HUES64 (cell line): Measurements from ENCODE around the gene EPO.
"Not testable (repeated sequence)": the region's sequence is repeated elsewhere in the genome, so short reads cannot be mapped to it uniquely, and the experiment has no call there.

ENCODE experiments used
- H3K27ac ChIP-seq: 2 replicates; pipeline ENCODE4 v1.7.0; 2013; ENCODE audit warnings: low read depth, low read length, inconsistent platforms
- H3K27me3 ChIP-seq: 2 replicates; pipeline ENCODE4 v1.6.1; 2013; ENCODE audit warnings: mild to moderate bottlenecking, low read length; ENCODE audit not compliant: insufficient read depth
- H3K36me3 ChIP-seq: 2 replicates; pipeline ENCODE4 v1.6.1; 2013; ENCODE audit warnings: mild to moderate bottlenecking, low read length; ENCODE audit not compliant: insufficient read depth
- H3K4me1 ChIP-seq: 2 replicates; pipeline ENCODE4 v1.6.1; 2013; ENCODE audit warnings: mild to moderate bottlenecking, low read length, moderate library complexity; ENCODE audit not compliant: insufficient read depth
- H3K4me3 ChIP-seq: 2 replicates; pipeline ENCODE4 v1.5.1; 2013; ENCODE audit warnings: mild to moderate bottlenecking, low read length, moderate library complexity
- H3K9ac ChIP-seq: 2 replicates; pipeline ENCODE4 v1.6.1; 2013; ENCODE audit warnings: mild to moderate bottlenecking, low read depth, low read length
- H3K9me3 ChIP-seq: 2 replicates; pipeline ENCODE4 v1.6.1; 2013; ENCODE audit warnings: low read depth, low read length; ENCODE audit not compliant: insufficient read depth
- WGBS: fragments of 150-250, 120-280 bp; methylation state at CpG from one replicate; pipeline ENCODE4 v1.1.7; 2013; ENCODE audit warnings: missing lambda C conversion rate; 5-methylcytosine and 5-hydroxymethylcytosine counted together

EPO gene

DNA sequence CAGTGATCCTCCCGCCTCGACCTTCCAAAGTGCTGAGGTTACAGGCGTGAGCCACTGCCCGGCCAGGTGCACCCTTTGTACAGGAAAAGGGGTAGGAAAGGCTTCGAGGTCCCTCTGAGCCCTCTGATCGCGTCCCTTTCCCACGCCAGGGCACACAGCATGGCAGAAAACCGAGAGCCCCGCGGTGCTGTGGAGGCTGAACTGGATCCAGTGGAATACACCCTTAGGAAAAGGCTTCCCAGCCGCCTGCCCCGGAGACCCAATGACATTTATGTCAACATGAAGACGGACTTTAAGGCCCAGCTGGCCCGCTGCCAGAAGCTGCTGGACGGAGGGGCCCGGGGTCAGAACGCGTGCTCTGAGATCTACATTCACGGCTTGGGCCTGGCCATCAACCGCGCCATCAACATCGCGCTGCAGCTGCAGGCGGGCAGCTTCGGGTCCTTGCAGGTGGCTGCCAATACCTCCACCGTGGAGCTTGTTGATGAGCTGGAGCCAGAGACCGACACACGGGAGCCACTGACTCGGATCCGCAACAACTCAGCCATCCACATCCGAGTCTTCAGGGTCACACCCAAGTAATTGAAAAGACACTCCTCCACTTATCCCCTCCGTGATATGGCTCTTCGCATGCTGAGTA, 13.5 kb upstream of the EPO start:
- 29% methylated on average over 34 of the region's 34 CpGs for WGBS
- H3K4me1 ChIP-seq, result peaks cover 4% of the 10 kb centered on the region; the same call in 1 of the 2 replicates
- H3K27me3 ChIP-seq, result no peaks in the 10 kb centered on the region
- peak overlapping the region; percentile 95 for H3K9ac ChIP-seq
- peak overlapping the region; percentile 88 for H3K4me3 ChIP-seq
- H3K9me3 ChIP-seq, result no peaks in the 10 kb centered on the region
- H3K27ac ChIP-seq, result 0 out of 2 replicates have a peak overlapping the region, but pooled peaks have one; percentile 95
- H3K36me3 ChIP-seq, result peaks cover 18% of the 10 kb centered on the region

- 93% methylated on average over 6 of the region's 6 CpGs for WGBS
Observed at GRCh38 chr7:100708395-100708794, 11.9 kb upstream of the EPO start.

DNA sequence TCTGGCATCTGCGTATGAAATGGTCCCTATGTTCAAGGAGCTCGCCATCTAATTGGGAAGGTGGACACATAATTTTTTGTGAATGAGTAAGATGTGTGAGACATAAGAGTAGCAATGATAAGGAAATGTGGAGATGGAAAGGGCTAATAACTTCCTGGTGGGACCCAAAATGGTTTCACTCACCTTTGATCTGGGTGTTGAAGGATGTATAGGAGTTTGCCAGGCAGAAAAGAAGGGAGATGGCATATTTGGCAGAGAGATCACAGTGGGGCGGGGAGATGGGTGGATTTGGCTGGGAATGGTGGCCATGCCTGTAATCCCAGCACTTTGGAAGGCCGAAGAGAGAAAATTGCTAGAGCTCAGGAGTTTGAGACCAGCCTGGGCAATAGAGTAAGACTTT, 9.8 kb upstream of the EPO start:
- H3K27ac ChIP-seq, result no peak overlapping the region
- H3K4me3 ChIP-seq, result no peak overlapping the region
- H3K36me3 ChIP-seq, result peaks cover 18% of the 10 kb centered on the region
- no peaks in the 10 kb centered on the region for H3K27me3 ChIP-seq
- H3K4me1 ChIP-seq, result no peaks in the 10 kb centered on the region
- 95% methylated on average over 4 of the region's 4 CpGs for WGBS
- no peak overlapping the region for H3K9ac ChIP-seq
- no peaks in the 10 kb centered on the region for H3K9me3 ChIP-seq

More at GRCh38 chr7:100708395-100708794, 11.9 kb upstream of the EPO start:
- Histone ChIP-seq H3K27ac (no peak overlapping the region), H3K4me3 (no peak overlapping the region), H3K36me3 (peaks cover 18% of the 10 kb centered on the region), H3K4me1 (peaks cover 4% of the 10 kb centered on the region; the same call in 1 of the 2 replicates), H3K27me3 (no peaks in the 10 kb centered on the region), H3K9me3 (no peaks in the 10 kb centered on the region), H3K9ac (no peak overlapping the region)

DNA sequence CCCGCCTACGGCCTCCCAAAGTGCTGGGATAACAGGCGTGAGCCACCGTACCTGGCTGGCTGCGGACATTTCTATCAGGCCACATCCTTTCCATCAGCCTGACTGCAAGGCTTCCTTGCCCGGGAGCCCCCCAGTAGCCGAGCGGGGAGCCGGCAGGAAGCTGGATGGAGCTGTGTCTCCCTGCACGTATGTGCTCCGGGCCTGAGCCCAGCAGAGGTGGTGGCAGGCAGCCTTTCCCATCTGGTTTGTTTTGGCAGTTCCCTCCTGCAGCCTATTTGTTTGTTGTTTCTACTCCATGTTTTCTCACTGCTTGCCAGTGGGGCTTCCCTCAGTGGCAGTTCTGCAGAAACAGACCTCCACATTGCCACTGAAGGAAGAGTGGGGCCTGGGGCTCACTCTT, 8.9 kb upstream of the EPO start:
- Histone ChIP-seq H3K9me3 (no peaks in the 10 kb centered on the region), H3K4me1 (no peaks in the 10 kb centered on the region), H3K27ac (no peak overlapping the region), H3K4me3 (no peak overlapping the region), H3K9ac (no peak overlapping the region), H3K36me3 (peaks cover 18% of the 10 kb centered on the region), H3K27me3 (no peaks in the 10 kb centered on the region)
- WGBS, result 93% methylated on average over 11 of the region's 11 CpGs

GRCh38 chr7:100714725-100715124, 5.5 kb upstream of the EPO start:
- no peaks in the 10 kb centered on the region for H3K36me3 ChIP-seq
- H3K9me3 ChIP-seq, result no peaks in the 10 kb centered on the region
- no peak overlapping the region for H3K9ac ChIP-seq
- 86% methylated on average over 8 of the region's 8 CpGs for WGBS
- no peaks in the 10 kb centered on the region for H3K4me1 ChIP-seq
- no peak overlapping the region for H3K27ac ChIP-seq
- H3K27me3 ChIP-seq, result peaks cover 9% of the 10 kb centered on the region
- no peak overlapping the region for H3K4me3 ChIP-seq

GRCh38 chr7:100717073-100717472, 3.2 kb upstream of the EPO start:
- 96% methylated on average over 2 of the region's 2 CpGs for WGBS
- H3K27me3 ChIP-seq, result peaks cover 32% of the 10 kb centered on the region
- H3K9ac ChIP-seq, H3K4me3 ChIP-seq, H3K36me3 ChIP-seq, H3K4me1 ChIP-seq, H3K9me3 ChIP-seq, H3K27ac ChIP-seq: not testable (repeated sequence)

- Histone ChIP-seq H3K4me1 (0 out of 2 replicates have a peak, but pooled peaks cover 2% of the 10 kb centered on the region), H3K9me3 (no peaks in the 10 kb centered on the region), H3K4me3 (peak overlapping the region; percentile 53), H3K9ac (no peak overlapping the region; the same call in 1 of the 2 replicates), H3K36me3 (no peaks in the 10 kb centered on the region), H3K27ac (no peak overlapping the region), H3K27me3 (peaks cover 52% of the 10 kb centered on the region)
- WGBS, result 75% methylated on average over 7 of the region's 8 CpGs
Observed at GRCh38 chr7:100719523-100720278, 567 bp upstream of the EPO start.

DNA sequence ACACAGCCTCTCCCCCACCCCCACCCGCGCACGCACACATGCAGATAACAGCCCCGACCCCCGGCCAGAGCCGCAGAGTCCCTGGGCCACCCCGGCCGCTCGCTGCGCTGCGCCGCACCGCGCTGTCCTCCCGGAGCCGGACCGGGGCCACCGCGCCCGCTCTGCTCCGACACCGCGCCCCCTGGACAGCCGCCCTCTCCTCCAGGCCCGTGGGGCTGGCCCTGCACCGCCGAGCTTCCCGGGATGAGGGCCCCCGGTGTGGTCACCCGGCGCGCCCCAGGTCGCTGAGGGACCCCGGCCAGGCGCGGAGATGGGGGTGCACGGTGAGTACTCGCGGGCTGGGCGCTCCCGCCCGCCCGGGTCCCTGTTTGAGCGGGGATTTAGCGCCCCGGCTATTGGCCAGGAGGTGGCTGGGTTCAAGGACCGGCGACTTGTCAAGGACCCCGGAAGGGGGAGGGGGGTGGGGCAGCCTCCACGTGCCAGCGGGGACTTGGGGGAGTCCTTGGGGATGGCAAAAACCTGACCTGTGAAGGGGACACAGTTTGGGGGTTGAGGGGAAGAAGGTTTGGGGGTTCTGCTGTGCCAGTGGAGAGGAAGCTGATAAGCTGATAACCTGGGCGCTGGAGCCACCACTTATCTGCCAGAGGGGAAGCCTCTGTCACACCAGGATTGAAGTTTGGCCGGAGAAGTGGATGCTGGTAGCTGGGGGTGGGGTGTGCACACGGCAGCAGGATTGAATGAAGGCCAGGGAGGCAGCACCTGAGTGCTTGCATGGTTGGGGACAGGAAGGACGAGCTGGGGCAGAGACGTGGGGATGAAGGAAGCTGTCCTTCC, 620 bp downstream of the EPO start:
- no peak overlapping the region for H3K27ac ChIP-seq
- 3% methylated on average over 56 of the region's 56 CpGs for WGBS
- H3K9me3 ChIP-seq, result no peaks in the 10 kb centered on the region
- no peaks in the 10 kb centered on the region for H3K36me3 ChIP-seq
- peaks cover 52% of the 10 kb centered on the region for H3K27me3 ChIP-seq
- 0 out of 2 replicates have a peak, but pooled peaks cover 2% of the 10 kb centered on the region for H3K4me1 ChIP-seq
- peak overlapping the region; percentile 53 for H3K4me3 ChIP-seq
- H3K9ac ChIP-seq, result no peak overlapping the region; the same call in 1 of the 2 replicates

- Histone ChIP-seq H3K4me1 (0 out of 2 replicates have a peak, but pooled peaks cover 2% of the 10 kb centered on the region), H3K9ac (no peak overlapping the region), H3K27ac (no peak overlapping the region), H3K27me3 (peaks cover 52% of the 10 kb centered on the region), H3K9me3 (no peaks in the 10 kb centered on the region), H3K4me3 (peak overlapping the region; percentile 53; the same call in 1 of the 2 replicates), H3K36me3 (no peaks in the 10 kb centered on the region)
- WGBS, result 89% methylated on average over 8 of the region's 8 CpGs
Observed at GRCh38 chr7:100721505-100721812, 1.2 kb downstream of the EPO start.

DNA sequence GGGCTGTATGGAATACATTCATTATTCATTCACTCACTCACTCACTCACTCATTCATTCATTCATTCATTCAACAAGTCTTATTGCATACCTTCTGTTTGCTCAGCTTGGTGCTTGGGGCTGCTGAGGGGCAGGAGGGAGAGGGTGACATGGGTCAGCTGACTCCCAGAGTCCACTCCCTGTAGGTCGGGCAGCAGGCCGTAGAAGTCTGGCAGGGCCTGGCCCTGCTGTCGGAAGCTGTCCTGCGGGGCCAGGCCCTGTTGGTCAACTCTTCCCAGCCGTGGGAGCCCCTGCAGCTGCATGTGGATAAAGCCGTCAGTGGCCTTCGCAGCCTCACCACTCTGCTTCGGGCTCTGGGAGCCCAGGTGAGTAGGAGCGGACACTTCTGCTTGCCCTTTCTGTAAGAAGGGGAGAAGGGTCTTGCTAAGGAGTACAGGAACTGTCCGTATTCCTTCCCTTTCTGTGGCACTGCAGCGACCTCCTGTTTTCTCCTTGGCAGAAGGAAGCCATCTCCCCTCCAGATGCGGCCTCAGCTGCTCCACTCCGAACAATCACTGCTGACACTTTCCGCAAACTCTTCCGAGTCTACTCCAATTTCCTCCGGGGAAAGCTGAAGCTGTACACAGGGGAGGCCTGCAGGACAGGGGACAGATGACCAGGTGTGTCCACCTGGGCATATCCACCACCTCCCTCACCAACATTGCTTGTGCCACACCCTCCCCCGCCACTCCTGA, 2.4 kb downstream of the EPO start:
- Histone ChIP-seq H3K4me1 (0 out of 2 replicates have a peak, but pooled peaks cover 2% of the 10 kb centered on the region), H3K4me3 (no peak overlapping the region), H3K27me3 (peaks cover 52% of the 10 kb centered on the region), H3K9me3 (no peaks in the 10 kb centered on the region), H3K9ac (no peak overlapping the region), H3K27ac (no peak overlapping the region), H3K36me3 (no peaks in the 10 kb centered on the region)
- 86% methylated on average over 17 of the region's 17 CpGs for WGBS
